SK-N-SH treated with all-trans-retinoic acid at 6 μM for 48 hours (cell line): ENCODE data around the gene ZDHHC20.

Experiments
- ATAC-seq: fragments of 200-7000 bp; cut with Tn5 transposase; 3 replicates; pipeline ENCODE4 v1.9.1; 2020; ENCODE audit warnings: mild to moderate bottlenecking, moderate library complexity
- ARNTL ChIP-seq: fragments of 450-650 bp; formaldehyde crosslinking; IDR thresholded peaks from 2 replicates; pipeline ENCODE4 v1.5.0; 2020; ENCODE audit warnings: low read depth, mild to moderate bottlenecking, moderate library complexity, borderline replicate concordance
- BACH2 ChIP-seq: fragments of 250-450 bp; sonication (Bioruptor Pico); IDR thresholded peaks from 2 replicates; pipeline ENCODE4 v1.9.0; 2021; ENCODE audit warnings: mild to moderate bottlenecking, borderline replicate concordance
- CREB5 ChIP-seq: fragments of 250-450 bp; sonication (Bioruptor Pico); IDR thresholded peaks from 2 replicates; pipeline ENCODE4 v1.5.1; 2020; ENCODE audit warnings: low read depth, mild to moderate bottlenecking, moderate library complexity
- CSDC2 ChIP-seq: fragments of 250-450 bp; sonication (Bioruptor Pico); IDR thresholded peaks from 2 replicates; pipeline ENCODE4 v1.5.0; 2020; ENCODE audit warnings: mild to moderate bottlenecking, moderate library complexity
- CSRNP3 ChIP-seq: fragments of 250-450 bp; sonication (Bioruptor Pico); IDR thresholded peaks from 2 replicates; pipeline ENCODE4 v1.5.1; 2021; ENCODE audit warnings: mild to moderate bottlenecking, moderate library complexity
- ESRRG ChIP-seq: fragments of 250-450 bp; sonication (Bioruptor Pico); IDR thresholded peaks from 2 replicates; pipeline ENCODE4 v1.6.1; 2021; ENCODE audit warnings: mild to moderate bottlenecking
- GLIS3 ChIP-seq: fragments of 250-450 bp; sonication (Bioruptor Pico); IDR thresholded peaks from 2 replicates; pipeline ENCODE4 v1.5.0; 2020; ENCODE audit warnings: mild to moderate bottlenecking, moderate library complexity
- ISL1 ChIP-seq: fragments of 250-450 bp; sonication (Bioruptor Pico); IDR thresholded peaks from 2 replicates; pipeline ENCODE4 v2.1.2; 2022; ENCODE audit warnings: mild to moderate bottlenecking, moderate library complexity
- OSR1 ChIP-seq: fragments of 250-450 bp; sonication (Bioruptor Pico); IDR thresholded peaks from 2 replicates; pipeline ENCODE4 v1.8.0; 2022; ENCODE audit warnings: moderate library complexity, mild to moderate bottlenecking, inconsistent platforms
- PATZ1 ChIP-seq: fragments of 250-450 bp; sonication (Bioruptor Pico); IDR thresholded peaks from 2 replicates; pipeline ENCODE4 v1.8.0; 2020; ENCODE audit warnings: mild to moderate bottlenecking, moderate library complexity, borderline replicate concordance
- POU6F1 ChIP-seq: fragments of 250-450 bp; sonication (Bioruptor Pico); IDR thresholded peaks from 2 replicates; pipeline ENCODE4 v1.8.0; 2021; ENCODE audit warnings: low read depth, mild to moderate bottlenecking, moderate library complexity, borderline replicate concordance
- PPARA ChIP-seq: fragments of 250-450 bp; sonication (Bioruptor Pico); IDR thresholded peaks from 2 replicates; pipeline ENCODE4 v1.5.0; 2020; ENCODE audit warnings: mild to moderate bottlenecking, borderline replicate concordance
- RARB ChIP-seq: fragments of 250-450 bp; sonication (Bioruptor Pico); IDR thresholded peaks from 2 replicates; pipeline ENCODE4 v1.8.0; 2021; ENCODE audit warnings: mild to moderate bottlenecking, moderate library complexity
- SNAI2 ChIP-seq: fragments of 250-450 bp; sonication (Bioruptor Pico); IDR thresholded peaks from 2 replicates; pipeline ENCODE4 v1.5.0; 2020; ENCODE audit warnings: mild to moderate bottlenecking, moderate library complexity
- TCF4 ChIP-seq: fragments of 250-450 bp; sonication (Bioruptor Pico); IDR thresholded peaks from 2 replicates; pipeline ENCODE4 v1.8.0; 2021; ENCODE audit warnings: mild to moderate bottlenecking, moderate library complexity, borderline replicate concordance
- TOX ChIP-seq: fragments of 250-450 bp; sonication (Bioruptor Pico); IDR thresholded peaks from 2 replicates; pipeline ENCODE4 v1.8.0; 2021; ENCODE audit warnings: mild to moderate bottlenecking, moderate library complexity, borderline replicate concordance
- TSHZ2 ChIP-seq: fragments of 250-450 bp; sonication (Bioruptor Pico); IDR thresholded peaks from 2 replicates; pipeline ENCODE4 v1.5.0; 2020; ENCODE audit warnings: mild to moderate bottlenecking, moderate library complexity
- ZC3H10 ChIP-seq: fragments of 250-450 bp; sonication (Bioruptor Pico); IDR thresholded peaks from 2 replicates; pipeline ENCODE4 v1.5.1; 2021; ENCODE audit warnings: mild to moderate bottlenecking, moderate library complexity
- ZFP3 ChIP-seq: fragments of 250-450 bp; sonication (Bioruptor Pico); IDR thresholded peaks from 2 replicates; pipeline ENCODE4 v1.5.0; 2020; ENCODE audit warnings: mild to moderate bottlenecking, moderate library complexity
- ZFP30 ChIP-seq: fragments of 450-650 bp; formaldehyde crosslinking; IDR thresholded peaks from 2 replicates; pipeline ENCODE4 v1.5.0; 2022; ENCODE audit warnings: mild to moderate bottlenecking, moderate library complexity
- ZNF565 ChIP-seq: fragments of 450-650 bp; formaldehyde crosslinking; conservative IDR thresholded peaks from 2 replicates; pipeline ENCODE4 v1.5.0; 2020; ENCODE audit warnings: low read depth, mild to moderate bottlenecking, moderate library complexity
- ZNF70 ChIP-seq: fragments of 450-650 bp; formaldehyde crosslinking; IDR thresholded peaks from 2 replicates; pipeline ENCODE4 v1.5.0; 2020; ENCODE audit warnings: mild to moderate bottlenecking, moderate library complexity
- ZNF8 ChIP-seq: fragments of 450-650 bp; formaldehyde crosslinking; IDR thresholded peaks from 2 replicates; pipeline ENCODE4 v1.5.0; 2020; ENCODE audit warnings: mild to moderate bottlenecking, moderate library complexity

The ZDHHC20 gene

GRCh38 chr13:21429211-21429610 lies 29.9 kb downstream of the ZDHHC20 start:
- TF ChIP-seq ZFP30, result no peak
- no peak for TF ChIP-seq ZC3H10 (CRISPR knock-in tag)
- TF ChIP-seq ARNTL, result no peak
- no peak for TF ChIP-seq PPARA (CRISPR knock-in tag)
- no peak for TF ChIP-seq POU6F1 (CRISPR knock-in tag)
- no peak for TF ChIP-seq ISL1 (CRISPR knock-in tag)
- no peak for TF ChIP-seq TCF4 (CRISPR knock-in tag)
- no peak for TF ChIP-seq ZNF565
- TF ChIP-seq BACH2 (CRISPR knock-in tag), result no peak
- TF ChIP-seq ZNF70 (CRISPR knock-in tag), result no peak
- no peak for TF ChIP-seq PATZ1 (CRISPR knock-in tag)
- no peak for TF ChIP-seq CSDC2 (CRISPR knock-in tag)
- TF ChIP-seq SNAI2 (CRISPR knock-in tag), result no peak
- TF ChIP-seq ZNF8 (CRISPR knock-in tag), result no peak
- TF ChIP-seq GLIS3 (CRISPR knock-in tag), result no peak
- no peak for TF ChIP-seq RARB (CRISPR knock-in tag)
- no peak for TF ChIP-seq ESRRG (CRISPR knock-in tag)

GRCh38 chr13:21427741-21428140 lies 31.4 kb downstream of the ZDHHC20 start:
- no peak for TF ChIP-seq CREB5 (CRISPR knock-in tag)
- TF ChIP-seq ZFP3 (CRISPR knock-in tag), result no peak
- TF ChIP-seq BACH2 (CRISPR knock-in tag), result no peak
- no peak for TF ChIP-seq ARNTL
- TF ChIP-seq GLIS3 (CRISPR knock-in tag), result no peak
- TF ChIP-seq CSRNP3, result no peak
- TF ChIP-seq OSR1 (CRISPR knock-in tag), result no peak
- no peak for ATAC-seq

More at GRCh38 chr13:21429211-21429610, 29.9 kb downstream of the ZDHHC20 start:
- ATAC-seq, result no peak

GRCh38 chr13:21426238-21426637 lies 32.9 kb downstream of the ZDHHC20 start:
- ATAC-seq, result no peak
- TF ChIP-seq ARNTL (no peak), CSDC2 (CRISPR knock-in tag) (no peak), OSR1 (CRISPR knock-in tag) (no peak), ZFP30 (no peak), ZNF565 (no peak), CREB5 (CRISPR knock-in tag) (no peak), ZC3H10 (CRISPR knock-in tag) (no peak), ISL1 (CRISPR knock-in tag) (no peak), PATZ1 (CRISPR knock-in tag) (no peak), ESRRG (CRISPR knock-in tag) (no peak), TOX (CRISPR knock-in tag) (no peak), TCF4 (CRISPR knock-in tag) (no peak), BACH2 (CRISPR knock-in tag) (no peak), POU6F1 (CRISPR knock-in tag) (no peak), TSHZ2 (CRISPR knock-in tag) (no peak), PPARA (CRISPR knock-in tag) (no peak)
